Loucy (cell line): Measurements from ENCODE around the gene MCF2L2.

Source experiments
- H2AFZ ChIP-seq: fragments of 200-600 bp; sonication (generic); 2 replicates; pipeline ENCODE4 v1.6.0; 2016; ENCODE audit warnings: antibody characterized with exemption, mild to moderate bottlenecking, low read length, moderate library complexity
- H3F3A ChIP-seq: fragments of 200-600 bp; 2 replicates; pipeline ENCODE4 v1.6.0; 2016; ENCODE audit warnings: antibody characterized with exemption, low read depth, mild to moderate bottlenecking
- H3K27me3 ChIP-seq: fragments of 200-600 bp; sonication (generic); 2 replicates; pipeline ENCODE4 v1.6.1; 2014; ENCODE audit warnings: low read length, mild to moderate bottlenecking; ENCODE audit not compliant: insufficient read depth, poor library complexity, severe bottlenecking
- H3K36me3 ChIP-seq: fragments of 200-600 bp; sonication (generic); 2 replicates; pipeline ENCODE4 v1.6.1; 2016; ENCODE audit warnings: low read length; ENCODE audit not compliant: insufficient read depth
- H3K4me1 ChIP-seq: fragments of 200-600 bp; sonication (generic); 2 replicates; pipeline ENCODE4 v1.5.1; 2014; ENCODE audit warnings: low read length, mild to moderate bottlenecking; ENCODE audit not compliant: insufficient read depth, poor library complexity, severe bottlenecking
- H3K4me2 ChIP-seq: fragments of 200-600 bp; sonication (generic); 2 replicates; pipeline ENCODE4 v1.6.0; 2014; ENCODE audit warnings: antibody characterized with exemption, low read length, low read depth, mild to moderate bottlenecking; ENCODE audit not compliant: poor library complexity, severe bottlenecking
- H3K4me3 ChIP-seq: fragments of 200-600 bp; sonication (generic); 2 replicates; pipeline ENCODE4 v1.5.1; 2014; ENCODE audit warnings: low read length, mild to moderate bottlenecking, mixed read lengths; ENCODE audit not compliant: poor library complexity, severe bottlenecking
- H3K79me2 ChIP-seq: fragments of 200-600 bp; sonication (generic); 2 replicates; pipeline ENCODE4 v1.6.1; 2014; ENCODE audit warnings: low read length; ENCODE audit not compliant: insufficient read depth
- H3K9ac ChIP-seq: fragments of 200-600 bp; sonication (generic); 2 replicates; pipeline ENCODE4 v1.6.0; 2014; ENCODE audit warnings: mild to moderate bottlenecking, low read depth, low read length, moderate library complexity; ENCODE audit not compliant: poor library complexity, severe bottlenecking
- H3K9me2 ChIP-seq: fragments of 200-600 bp; sonication (generic); replicated peaks from 2 replicates; pipeline ENCODE4 v1.6.1; 2016; ENCODE audit warnings: low read depth, low read length, mixed read lengths
- H3K9me3 ChIP-seq: fragments of 200-600 bp; sonication (generic); 2 replicates; pipeline ENCODE4 v1.6.1; 2014; ENCODE audit warnings: mild to moderate bottlenecking, antibody characterized with exemption, low read length, low read depth; ENCODE audit not compliant: insufficient read depth
- H4K20me1 ChIP-seq: fragments of 200-600 bp; sonication (generic); 2 replicates; pipeline ENCODE4 v1.6.0; 2014; ENCODE audit warnings: antibody characterized with exemption, low read length, mild to moderate bottlenecking; ENCODE audit not compliant: insufficient read depth, poor library complexity, severe bottlenecking
- CTCF ChIP-seq: fragments of 200-600 bp; sonication (generic); conservative IDR thresholded peaks from 2 replicates; pipeline ENCODE4 v1.5.1; 2014; ENCODE audit warnings: mild to moderate bottlenecking, antibody characterized with exemption, low read length
- EZH2phosphoT487 ChIP-seq: fragments of 200-600 bp; IDR thresholded peaks from 2 replicates; pipeline ENCODE4 v1.6.1; 2018; ENCODE audit warnings: antibody characterized with exemption, mild to moderate bottlenecking, moderate library complexity, borderline replicate concordance

MCF2L2 gene

GRCh38 chr3:183390844-183391243 is 37.6 kb downstream of the MCF2L2 start:
- H3K27me3 ChIP-seq = no peaks in the 10 kb centered on the region
- no peaks in the 10 kb centered on the region for H3F3A ChIP-seq
- no peaks in the 10 kb centered on the region for H3K36me3 ChIP-seq
- no peak overlapping the region for H3K9ac ChIP-seq
- H3K79me2 ChIP-seq = no peaks in the 10 kb centered on the region
- no peaks in the 10 kb centered on the region for H3K9me2 ChIP-seq
- H3K9me3 ChIP-seq = no peaks in the 10 kb centered on the region
- H3K4me2 ChIP-seq = no peak overlapping the region
- H3K4me1 ChIP-seq = peaks cover 21% of the 10 kb centered on the region
- H2AFZ ChIP-seq = no peak overlapping the region
- no peaks in the 10 kb centered on the region for H4K20me1 ChIP-seq
- H3K4me3 ChIP-seq = no peak overlapping the region
- no peak for TF ChIP-seq EZH2phosphoT487

- Histone ChIP-seq H3K27me3 (no peaks in the 10 kb centered on the region), H3K4me3 (no peak overlapping the region), H3F3A (no peaks in the 10 kb centered on the region), H3K36me3 (no peaks in the 10 kb centered on the region), H3K9me2 (no peaks in the 10 kb centered on the region), H3K9ac (no peak overlapping the region), H3K4me2 (no peak overlapping the region), H4K20me1 (no peaks in the 10 kb centered on the region), H3K4me1 (peaks cover 17% of the 10 kb centered on the region), H2AFZ (no peak overlapping the region), H3K79me2 (no peaks in the 10 kb centered on the region), H3K9me3 (no peaks in the 10 kb centered on the region)
- TF ChIP-seq EZH2phosphoT487 (no peak), CTCF (no peak)
Observed at GRCh38 chr3:183388213-183388895, 40.1 kb downstream of the MCF2L2 start.

- H3K9me2 ChIP-seq = no peaks in the 10 kb centered on the region
- no peak overlapping the region for H3K4me2 ChIP-seq
- TF ChIP-seq CTCF (no peak), EZH2phosphoT487 (no peak)
Observed at GRCh38 chr3:183387797-183388196, 40.6 kb downstream of the MCF2L2 start.

GRCh38 chr3:183386651-183387050 is 41.8 kb downstream of the MCF2L2 start:
- H3K9me3 ChIP-seq = no peaks in the 10 kb centered on the region
- no peak overlapping the region for H3K4me3 ChIP-seq
- no peak overlapping the region for H2AFZ ChIP-seq
- H3K79me2 ChIP-seq = no peaks in the 10 kb centered on the region
- no peaks in the 10 kb centered on the region for H3K27me3 ChIP-seq
- H3F3A ChIP-seq = no peaks in the 10 kb centered on the region
- H4K20me1 ChIP-seq = no peaks in the 10 kb centered on the region
- H3K36me3 ChIP-seq = no peaks in the 10 kb centered on the region
- no peak overlapping the region for H3K4me2 ChIP-seq
- no peaks in the 10 kb centered on the region for H3K9me2 ChIP-seq
- TF ChIP-seq CTCF = no peak
- no peak for TF ChIP-seq EZH2phosphoT487
- H3K4me1 ChIP-seq = peaks cover 12% of the 10 kb centered on the region
- H3K9ac ChIP-seq = no peak overlapping the region

More at GRCh38 chr3:183387797-183388196, 40.6 kb downstream of the MCF2L2 start:
- Histone ChIP-seq H3K27me3 (no peaks in the 10 kb centered on the region), H3F3A (no peaks in the 10 kb centered on the region), H3K79me2 (no peaks in the 10 kb centered on the region), H3K9me3 (no peaks in the 10 kb centered on the region), H2AFZ (no peak overlapping the region), H3K4me3 (no peak overlapping the region), H3K36me3 (no peaks in the 10 kb centered on the region), H3K9ac (no peak overlapping the region), H4K20me1 (no peaks in the 10 kb centered on the region), H3K4me1 (peaks cover 15% of the 10 kb centered on the region)
